ENCODE data around the gene CLPTM1L.

DNA sequence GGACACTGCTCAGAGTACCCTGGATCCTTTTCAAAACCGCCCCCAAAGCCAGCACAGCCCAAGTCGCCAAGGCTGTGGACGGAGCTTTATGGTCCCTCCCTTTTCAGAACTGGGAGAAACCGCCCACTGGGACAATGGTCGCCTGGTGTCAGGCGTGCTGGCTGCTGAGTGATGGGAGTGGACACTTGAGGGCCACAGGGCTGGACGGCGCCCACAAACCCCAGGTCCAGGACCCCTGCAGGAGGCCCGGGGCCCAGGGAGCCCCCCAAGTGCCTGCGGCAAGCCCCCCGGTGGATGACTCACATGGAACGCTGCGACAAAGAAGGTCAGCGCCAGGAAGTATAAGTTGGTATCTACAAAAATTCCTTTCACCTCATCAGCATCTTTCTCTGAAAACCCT, 10.9 kb downstream of the CLPTM1L start:
- no peak for TF ChIP-seq EZH2 (IDR thresholded peaks at IDR 0.05; ENCODE audit: borderline replicate concordance, low read depth, low read length, poor library complexity, severe bottlenecking)
- TF ChIP-seq, protein P1, sequence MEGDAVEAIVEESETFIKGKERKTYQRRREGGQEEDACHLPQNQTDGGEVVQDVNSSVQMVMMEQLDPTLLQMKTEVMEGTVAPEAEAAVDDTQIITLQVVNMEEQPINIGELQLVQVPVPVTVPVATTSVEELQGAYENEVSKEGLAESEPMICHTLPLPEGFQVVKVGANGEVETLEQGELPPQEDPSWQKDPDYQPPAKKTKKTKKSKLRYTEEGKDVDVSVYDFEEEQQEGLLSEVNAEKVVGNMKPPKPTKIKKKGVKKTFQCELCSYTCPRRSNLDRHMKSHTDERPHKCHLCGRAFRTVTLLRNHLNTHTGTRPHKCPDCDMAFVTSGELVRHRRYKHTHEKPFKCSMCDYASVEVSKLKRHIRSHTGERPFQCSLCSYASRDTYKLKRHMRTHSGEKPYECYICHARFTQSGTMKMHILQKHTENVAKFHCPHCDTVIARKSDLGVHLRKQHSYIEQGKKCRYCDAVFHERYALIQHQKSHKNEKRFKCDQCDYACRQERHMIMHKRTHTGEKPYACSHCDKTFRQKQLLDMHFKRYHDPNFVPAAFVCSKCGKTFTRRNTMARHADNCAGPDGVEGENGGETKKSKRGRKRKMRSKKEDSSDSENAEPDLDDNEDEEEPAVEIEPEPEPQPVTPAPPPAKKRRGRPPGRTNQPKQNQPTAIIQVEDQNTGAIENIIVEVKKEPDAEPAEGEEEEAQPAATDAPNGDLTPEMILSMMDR (conservative IDR thresholded peaks at IDR 0.05; ENCODE audit: low read depth, low read length) = no peak

Data from A673 (cell line).